Hematopoietic multipotent progenitor cell treated with erythropoietin and hydrocortisone succinate and interleukin-3 and kit ligand, for 4 days (in vitro differentiated cells): ENCODE data around the gene TXNIP.
A peak's percentile ranks its signal among the peaks of the same experiment; 100 is the strongest.

Source experiments
- DNase-seq: peaks from one replicate; pipeline ENCODE4 v3.0.0-alpha.2; 2015

Gene TXNIP

GRCh38 chr1:146010126-146010738, 13.9 kb upstream of the TXNIP start:
- DNase-seq, result no peak

GRCh38 chr1:146007489-146008133, 11.2 kb upstream of the TXNIP start:
- DNase-seq, result no peak

GRCh38 chr1:146001709-146002108, 5.3 kb upstream of the TXNIP start:
- no peak for DNase-seq

GRCh38 chr1:145999321-146000024, 3.1 kb upstream of the TXNIP start:
- DNase-seq, result no peak

GRCh38 chr1:145997718-145998023, 1.3 kb upstream of the TXNIP start:
- DNase-seq, result no peak

- peak; percentile 76 for DNase-seq
These were observed 788 bp upstream of the TXNIP start for GRCh38 chr1:145997016-145997717.

GRCh38 chr1:145995964-145996432, 381 bp downstream of the TXNIP start:
- no peak for DNase-seq

GRCh38 chr1:145995148-145995881, 1.1 kb downstream of the TXNIP start:
- DNase-seq, result peak; percentile 56

- DNase-seq, result peak; percentile 49
These were observed 1.8 kb downstream of the TXNIP start for GRCh38 chr1:145994391-145995120.

GRCh38 chr1:145993618-145994390, 2.6 kb downstream of the TXNIP start:
- no peak for DNase-seq

GRCh38 chr1:145992958-145993617, 3.3 kb downstream of the TXNIP start:
- no peak for DNase-seq

- DNase-seq, result no peak
These were observed 3.9 kb downstream of the TXNIP start for GRCh38 chr1:145992502-145992936.

- DNase-seq, result no peak
These were observed 4.5 kb downstream of the TXNIP start for GRCh38 chr1:145991735-145992412.

GRCh38 chr1:145990249-145990855, 6.0 kb downstream of the TXNIP start:
- DNase-seq, result no peak

GRCh38 chr1:145988773-145989172, 7.6 kb downstream of the TXNIP start:
- DNase-seq, result no peak

- DNase-seq, result no peak
These were observed 8.5 kb downstream of the TXNIP start for GRCh38 chr1:145987926-145988325.

GRCh38 chr1:145986551-145986950, 9.8 kb downstream of the TXNIP start:
- DNase-seq, result no peak

- peak; percentile 69 for DNase-seq
These were observed 10.6 kb downstream of the TXNIP start for GRCh38 chr1:145985502-145986439.

GRCh38 chr1:145985129-145985501, 11.3 kb downstream of the TXNIP start:
- no peak for DNase-seq
